Measurements from ENCODE around the gene MICAL3. TPM values are rescaled to one million over a fixed set of nuclear protein-coding genes. Genes with fewer than 3 reads are reported as not detected.

The MICAL3 gene
- total RNA-seq, 1 experiment from 2014 or later: 23.7 TPM

DNA sequence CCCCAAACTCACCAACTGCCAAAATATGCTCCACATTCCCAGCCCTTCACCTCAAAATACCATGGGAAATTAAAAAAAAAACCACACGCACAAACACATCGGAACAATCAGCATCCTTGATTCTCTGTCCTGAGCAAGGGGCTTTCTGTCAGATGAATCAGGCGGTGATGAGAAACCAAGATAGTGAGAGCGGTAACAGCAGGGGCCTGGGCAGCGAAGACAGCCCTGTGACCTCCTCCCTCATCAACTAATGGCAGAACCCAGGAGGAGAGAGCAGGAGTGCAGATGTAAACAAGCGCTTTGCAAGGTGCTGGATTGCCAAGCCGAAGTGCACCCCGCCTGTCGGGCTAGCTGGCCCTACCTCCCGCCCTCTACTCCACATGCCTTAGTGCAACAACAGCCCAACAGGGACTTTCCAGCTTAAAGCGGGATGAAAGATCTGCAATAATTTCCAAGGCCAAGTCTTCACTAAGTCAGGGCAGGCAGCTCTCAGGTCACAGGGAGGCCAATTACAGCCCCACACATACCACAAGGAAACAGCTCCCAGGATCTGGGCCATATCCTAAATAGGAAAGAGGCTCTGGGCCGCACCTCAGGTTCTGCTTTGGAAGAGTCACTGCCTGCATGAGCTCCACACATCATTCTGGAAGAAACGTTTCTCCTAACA lies 177.9 kb downstream of the MICAL3 start:
- Histone ChIP-seq H3K36me3 (ENCODE audit: low read depth, low read length) (no peaks in the 10 kb centered on the region), H3K4me1 (ENCODE audit: insufficient read depth, low read length) (no peaks in the 10 kb centered on the region), H3K79me2 (ENCODE audit: low read length) (no peaks in the 10 kb centered on the region), H3K4me2 (ENCODE audit: low read length) (no peak overlapping the region), H3K9me2 (replicated peaks; ENCODE audit: low read length) (no peaks in the 10 kb centered on the region), H3K4me3 (ENCODE audit: low read length) (no peak overlapping the region), H3F3A (ENCODE audit: low read length, unreplicated experiment) (no peaks in the 10 kb centered on the region), H4K20me1 (ENCODE audit: low read length) (no peaks in the 10 kb centered on the region), H3K27me3 (ENCODE audit: low read length) (no peaks in the 10 kb centered on the region), H3K9ac (ENCODE audit: low read length) (no peak overlapping the region), H2AFZ (ENCODE audit: low read length) (no peak overlapping the region), H3K9me3 (ENCODE audit: low read length) (no peaks in the 10 kb centered on the region), H3K27ac (ENCODE audit: low read length) (no peak overlapping the region)
- CTCF ChIA-PET: no interaction called here
- POLR2A ChIA-PET (ENCODE audit: unreplicated experiment): no interaction called here
- ATAC-seq (no peak), DNase-seq (no peak)
- no peak for TF ChIP-seq EZH2 (IDR thresholded peaks at IDR 0.05; ENCODE audit: low read length, unreplicated experiment)
- no peak for TF ChIP-seq EZH2phosphoT487 (IDR thresholded peaks at IDR 0.05; ENCODE audit: borderline replicate concordance, low read length)
- no peak for TF ChIP-seq CTCF (conservative IDR thresholded peaks at IDR 0.05; ENCODE audit: low read depth, low read length)
- no TSS peak for BruUV-seq (replicated peaks)
- intact Hi-C loops (cut with micrococcal nuclease): no loop called here

GRCh38 chr22:17845790-17846189 lies 178.6 kb downstream of the MICAL3 start:
- Histone ChIP-seq H3K27ac (ENCODE audit: low read length) (no peak overlapping the region), H3K4me1 (ENCODE audit: insufficient read depth, low read length) (no peaks in the 10 kb centered on the region), H2AFZ (ENCODE audit: low read length) (no peak overlapping the region), H3K4me2 (ENCODE audit: low read length) (no peak overlapping the region), H3K9me3 (ENCODE audit: low read length) (no peaks in the 10 kb centered on the region), H3K79me2 (ENCODE audit: low read length) (no peaks in the 10 kb centered on the region), H3K4me3 (ENCODE audit: low read length) (no peak overlapping the region), H3K36me3 (ENCODE audit: low read depth, low read length) (no peaks in the 10 kb centered on the region), H3K9ac (ENCODE audit: low read length) (no peak overlapping the region), H4K20me1 (ENCODE audit: low read length) (no peaks in the 10 kb centered on the region), H3F3A (ENCODE audit: low read length, unreplicated experiment) (no peaks in the 10 kb centered on the region), H3K9me2 (replicated peaks; ENCODE audit: low read length) (no peaks in the 10 kb centered on the region), H3K27me3 (ENCODE audit: low read length) (no peaks in the 10 kb centered on the region)
- DNase-seq: no peak
- ChIA-PET CTCF (no interaction called here), POLR2A (ENCODE audit: unreplicated experiment) (no interaction called here)
- no peak for ATAC-seq
- TF ChIP-seq EZH2 (IDR thresholded peaks at IDR 0.05; ENCODE audit: low read length, unreplicated experiment) (no peak), EZH2phosphoT487 (IDR thresholded peaks at IDR 0.05; ENCODE audit: borderline replicate concordance, low read length) (no peak), CTCF (conservative IDR thresholded peaks at IDR 0.05; ENCODE audit: low read depth, low read length) (no peak)
- intact Hi-C loops (cut with micrococcal nuclease): no loop called here
- BruUV-seq (replicated peaks): no TSS peak

DNA sequence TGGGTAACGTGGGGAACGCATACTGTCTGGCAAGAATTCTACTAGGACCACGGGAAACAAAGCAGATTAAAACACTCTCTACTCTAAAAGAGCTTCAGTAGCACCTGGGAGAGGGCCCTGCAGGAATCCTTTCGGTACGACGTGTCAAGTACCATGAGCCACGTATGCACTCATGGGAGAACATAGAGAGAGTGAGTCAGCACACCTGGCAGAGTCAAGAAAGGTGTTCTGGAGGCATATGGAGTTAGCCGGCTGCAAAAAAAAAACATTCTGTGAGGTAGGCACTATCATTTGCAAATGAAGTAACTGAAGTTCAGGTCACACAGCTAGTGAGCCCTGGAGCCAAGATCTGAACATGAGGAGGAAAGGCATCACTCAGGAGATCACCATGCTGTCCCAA lies 179.0 kb downstream of the MICAL3 start:
- Histone ChIP-seq H3K4me1 (ENCODE audit: insufficient read depth, low read length) (no peaks in the 10 kb centered on the region), H3K4me2 (ENCODE audit: low read length) (no peak overlapping the region), H3K27ac (ENCODE audit: low read length) (no peak overlapping the region), H3K27me3 (ENCODE audit: low read length) (no peaks in the 10 kb centered on the region), H3K36me3 (ENCODE audit: low read depth, low read length) (no peaks in the 10 kb centered on the region), H3K9me3 (ENCODE audit: low read length) (no peaks in the 10 kb centered on the region), H3F3A (ENCODE audit: low read length, unreplicated experiment) (no peaks in the 10 kb centered on the region), H4K20me1 (ENCODE audit: low read length) (no peaks in the 10 kb centered on the region), H3K79me2 (ENCODE audit: low read length) (no peaks in the 10 kb centered on the region), H2AFZ (ENCODE audit: low read length) (no peak overlapping the region), H3K9me2 (replicated peaks; ENCODE audit: low read length) (no peaks in the 10 kb centered on the region), H3K9ac (ENCODE audit: low read length) (no peak overlapping the region), H3K4me3 (ENCODE audit: low read length) (no peak overlapping the region)
- CTCF ChIA-PET: interaction anchor here (0.6 kb wide), 1 partner anchor 60 kb away, joined by 3 read pairs; no protein-coding TSS in a partner anchor
- POLR2A ChIA-PET (ENCODE audit: unreplicated experiment): no interaction called here
- TF ChIP-seq EZH2phosphoT487 (IDR thresholded peaks at IDR 0.05; ENCODE audit: borderline replicate concordance, low read length): no peak
- no peak for TF ChIP-seq EZH2 (IDR thresholded peaks at IDR 0.05; ENCODE audit: low read length, unreplicated experiment)
- no peak for TF ChIP-seq CTCF (conservative IDR thresholded peaks at IDR 0.05; ENCODE audit: low read depth, low read length)
- intact Hi-C loops (cut with micrococcal nuclease): no loop called here
- ATAC-seq: no peak
- BruUV-seq (replicated peaks): no TSS peak
- no peak for DNase-seq
